Lower lobe of right lung (tissue), 2 donors: ENCODE data around the gene TET2. TPM values are rescaled to one million over a fixed set of nuclear protein-coding genes. Genes with fewer than 3 reads are reported as not detected.

Source experiments
- ATAC-seq, 2 donors: fragments of 200-7000 bp; cut with Tn5 transposase; one replicate each; pipeline ENCODE4 v1.9.1; 2020 to 2022; ENCODE audit warnings: mild to moderate bottlenecking in 2 of 2, moderate library complexity in 2 of 2
- DNase-seq: peaks from one replicate; pipeline ENCODE4 v3.0.0-alpha.2; 2020
- H3K27ac ChIP-seq: fragments of 200-600 bp; one replicate; pipeline ENCODE4 v1.8.0; 2022
- H3K27me3 ChIP-seq: fragments of 200-600 bp; one replicate; pipeline ENCODE4 v1.8.0; 2022; ENCODE audit warnings: low read depth
- H3K36me3 ChIP-seq: fragments of 200-600 bp; one replicate; pipeline ENCODE4 v1.8.0; 2022; ENCODE audit warnings: mild to moderate bottlenecking
- H3K4me1 ChIP-seq: fragments of 200-600 bp; one replicate; pipeline ENCODE4 v1.8.0; 2022
- H3K4me3 ChIP-seq: fragments of 200-600 bp; one replicate; pipeline ENCODE4 v1.8.0; 2022; ENCODE audit warnings: mild to moderate bottlenecking
- H3K9me3 ChIP-seq: fragments of 200-600 bp; one replicate; pipeline ENCODE4 v1.8.0; 2022
- CTCF ChIP-seq: fragments of 200-600 bp; IDR thresholded peaks from one replicate; pipeline ENCODE4 v1.8.0; 2022; ENCODE audit warnings: antibody characterized with exemption, mild to moderate bottlenecking
- intact Hi-C: fragments of 100-400 bp; cut with DNase I; formaldehyde crosslinking; loops from one replicate; pipeline ENCODE4 v1.11.0; 2022
- total RNA-seq: library from RNA; stranded (reverse); fragmentation: NEBNext Ultra II Directional; extraction: Animal tissue kit (Norgen Biotek cat#: 25700); gene quantifications from one replicate; pipeline ENCODE4 v1.2.1, GENCODE V29; 2021
- donor health status: DM: no; HTN: yes; CAD: no; lungs with severe emphysema.

TET2 gene
- total RNA-seq, 1 donor from 2014 or later, result 37.3 TPM

DNA sequence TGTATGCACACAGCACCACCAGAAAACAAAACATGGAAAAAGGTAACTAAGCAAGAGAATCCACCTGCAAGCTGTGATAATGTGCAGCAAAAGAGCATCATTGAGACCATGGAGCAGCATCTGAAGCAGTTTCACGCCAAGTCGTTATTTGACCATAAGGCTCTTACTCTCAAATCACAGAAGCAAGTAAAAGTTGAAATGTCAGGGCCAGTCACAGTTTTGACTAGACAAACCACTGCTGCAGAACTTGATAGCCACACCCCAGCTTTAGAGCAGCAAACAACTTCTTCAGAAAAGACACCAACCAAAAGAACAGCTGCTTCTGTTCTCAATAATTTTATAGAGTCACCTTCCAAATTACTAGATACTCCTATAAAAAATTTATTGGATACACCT lies 90.2 kb downstream of the TET2 start:
- TF ChIP-seq CTCF, result no peak
- DNase-seq, result no peak
- H3K27me3 ChIP-seq, result no peaks in the 10 kb centered on the region
- H3K9me3 ChIP-seq, result no peaks in the 10 kb centered on the region
- no peak for ATAC-seq
- intact Hi-C loops, result no loop called here
- no peak overlapping the region for H3K27ac ChIP-seq
- peaks cover 43% of the 10 kb centered on the region for H3K36me3 ChIP-seq
- no peaks in the 10 kb centered on the region for H3K4me1 ChIP-seq
- no peak overlapping the region for H3K4me3 ChIP-seq

DNA sequence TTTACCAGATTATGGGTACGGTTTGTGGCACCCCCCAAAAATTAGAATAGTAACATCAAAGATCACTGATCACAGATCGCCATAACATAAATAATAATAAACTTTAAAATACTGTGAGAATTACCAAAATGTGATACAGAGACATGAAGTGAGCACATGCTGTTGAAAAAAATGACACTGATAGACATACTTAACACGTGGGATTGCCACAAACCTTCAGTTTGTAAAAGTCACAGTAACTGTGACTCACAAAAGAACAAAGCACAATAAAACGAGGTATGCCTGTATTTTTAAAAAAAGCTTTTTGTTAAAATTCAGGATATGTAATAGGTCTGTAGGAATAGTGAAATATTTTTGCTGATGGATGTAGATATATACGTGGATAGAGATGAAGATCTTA lies 93.4 kb downstream of the TET2 start:
- DNase-seq, result no peak
- Histone ChIP-seq H3K27me3 (no peaks in the 10 kb centered on the region), H3K4me1 (no peaks in the 10 kb centered on the region), H3K36me3 (peaks cover 50% of the 10 kb centered on the region), H3K4me3 (no peak overlapping the region), H3K9me3 (no peaks in the 10 kb centered on the region), H3K27ac (no peak overlapping the region)
- intact Hi-C loops, result no loop called here
- no peak for ATAC-seq
- TF ChIP-seq CTCF, result no peak

- no peaks in the 10 kb centered on the region for H3K9me3 ChIP-seq
- DNase-seq (no peak), ATAC-seq (no peak)
- intact Hi-C loops, result no loop called here
- no peak for TF ChIP-seq CTCF
- H3K4me1 ChIP-seq, result no peaks in the 10 kb centered on the region
- no peak overlapping the region for H3K27ac ChIP-seq
- H3K4me3 ChIP-seq, result no peak overlapping the region
- H3K36me3 ChIP-seq, result peaks cover 35% of the 10 kb centered on the region
- no peaks in the 10 kb centered on the region for H3K27me3 ChIP-seq
Measured at GRCh38 chr4:105241451-105241850, 94.8 kb downstream of the TET2 start.

DNA sequence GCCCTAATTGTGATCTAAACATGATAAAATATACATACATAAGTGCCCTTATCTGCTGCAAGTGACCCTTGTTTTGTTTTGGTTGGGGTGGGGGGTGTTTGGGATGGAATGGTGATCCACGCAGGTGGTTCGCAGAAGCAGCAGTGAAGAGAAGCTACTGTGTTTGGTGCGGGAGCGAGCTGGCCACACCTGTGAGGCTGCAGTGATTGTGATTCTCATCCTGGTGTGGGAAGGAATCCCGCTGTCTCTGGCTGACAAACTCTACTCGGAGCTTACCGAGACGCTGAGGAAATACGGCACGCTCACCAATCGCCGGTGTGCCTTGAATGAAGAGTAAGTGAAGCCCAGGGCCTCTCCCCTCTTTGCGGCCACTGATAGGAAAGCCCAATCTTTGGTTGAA lies 96.8 kb downstream of the TET2 start:
- DNase-seq, result no peak
- TF ChIP-seq CTCF, result no peak
- intact Hi-C loops, result no loop called here

GRCh38 chr4:105246712-105247111 lies 100.0 kb downstream of the TET2 start:
- no peak for TF ChIP-seq CTCF
- DNase-seq (no peak), ATAC-seq (no peak)
- Histone ChIP-seq H3K9me3 (no peaks in the 10 kb centered on the region), H3K36me3 (peaks cover 19% of the 10 kb centered on the region), H3K27me3 (no peaks in the 10 kb centered on the region), H3K27ac (no peak overlapping the region), H3K4me3 (no peak overlapping the region), H3K4me1 (no peaks in the 10 kb centered on the region)
- intact Hi-C loops, result no loop called here

More for the DNA sequence above, 96.8 kb downstream of the TET2 start:
- no peak overlapping the region for H3K4me3 ChIP-seq
- ATAC-seq, result no peak
- no peaks in the 10 kb centered on the region for H3K9me3 ChIP-seq
- H3K36me3 ChIP-seq, result peaks cover 25% of the 10 kb centered on the region
- H3K27ac ChIP-seq, result no peak overlapping the region
- H3K27me3 ChIP-seq, result no peaks in the 10 kb centered on the region
- no peaks in the 10 kb centered on the region for H3K4me1 ChIP-seq

DNA sequence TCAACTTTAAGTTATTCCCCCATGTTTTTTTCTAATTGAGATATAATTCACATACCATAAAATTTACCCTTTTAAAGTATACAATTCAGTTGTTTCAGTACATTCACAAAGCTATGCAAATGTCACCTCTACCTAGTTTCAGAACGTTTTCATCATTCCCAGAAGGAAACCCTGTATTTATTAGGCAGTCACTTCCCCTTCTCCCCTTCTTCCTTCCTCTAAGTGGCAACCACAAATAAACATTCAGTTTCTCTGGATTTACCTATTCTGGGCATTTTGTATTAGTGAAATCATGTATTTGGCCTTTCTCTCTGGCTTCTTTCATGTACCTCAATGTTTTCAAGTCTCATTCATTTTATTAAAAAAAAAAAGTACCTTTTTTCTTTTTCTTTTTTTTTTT lies 101.9 kb downstream of the TET2 start:
- intact Hi-C loops, result no loop called here
- Histone ChIP-seq H3K27ac (no peak overlapping the region), H3K9me3 (peaks cover 5% of the 10 kb centered on the region), H3K36me3 (peaks cover 8% of the 10 kb centered on the region), H3K4me3 (no peak overlapping the region), H3K4me1 (no peaks in the 10 kb centered on the region), H3K27me3 (no peaks in the 10 kb centered on the region)
- no peak for ATAC-seq
- no peak for TF ChIP-seq CTCF
- no peak for DNase-seq
